ENCODE data around the gene CACNA1B. TPM values are rescaled to one million over a fixed set of nuclear protein-coding genes. Genes with fewer than 3 reads are reported as not detected.

Gene CACNA1B
- total and polyA plus RNA-seq, 2 of the 4 experiments (the other 2 are of a cell fraction), result 0.02 TPM; not detected in 1

DNA sequence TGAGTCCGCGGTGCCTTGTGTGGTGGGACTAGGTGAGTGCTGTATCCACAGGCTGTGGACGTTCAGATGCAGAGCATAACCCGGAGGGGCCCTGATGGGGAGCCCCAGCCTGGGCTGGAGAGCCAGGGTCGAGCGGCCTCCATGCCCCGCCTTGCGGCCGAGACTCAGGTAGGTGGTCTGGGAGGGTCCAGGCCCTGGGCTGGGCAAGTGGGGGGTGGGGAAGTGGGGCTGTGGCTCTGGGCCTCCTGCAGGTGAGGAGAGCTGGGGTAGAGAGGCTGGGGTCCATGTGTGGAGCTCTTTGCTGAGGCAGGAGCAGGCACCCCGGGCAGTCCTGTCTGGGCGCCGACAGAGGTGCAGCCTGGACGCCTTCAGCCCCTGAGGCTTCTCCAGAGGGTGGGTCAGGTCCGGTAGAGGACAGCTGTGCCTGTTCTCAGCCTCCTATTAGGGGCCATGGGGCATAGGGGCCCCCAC, 241.1 kb downstream of the CACNA1B start:
- Histone ChIP-seq H2AK5ac (ENCODE audit: low read depth, low read length) (no peak overlapping the region), H3K4me3 (ENCODE audit: insufficient read depth, low read depth, low read length) (no peak overlapping the region), H3K4me2 (ENCODE audit: low read depth, low read length) (no peak overlapping the region), H2AK9ac (replicated peaks; ENCODE audit: low read depth, low read length, poor library complexity) (no peak overlapping the region), H3K9me1 (ENCODE audit: insufficient read depth, low read length) (no peaks in the 10 kb centered on the region), H4K91ac (ENCODE audit: insufficient read depth, low read depth, low read length) (no peak overlapping the region), H3K14ac (replicated peaks; ENCODE audit: low read depth, low read length) (no peak overlapping the region), H3K9ac (ENCODE audit: low read depth, low read length) (no peak overlapping the region), H3K4me1 (ENCODE audit: control insufficient read depth, insufficient read depth, low read length) (no peaks in the 10 kb centered on the region), H4K20me1 (ENCODE audit: insufficient read depth, low read length) (no peaks in the 10 kb centered on the region), H3K4ac (ENCODE audit: low read depth, low read length) (no peak overlapping the region), H3K27me3 (ENCODE audit: control insufficient read depth, insufficient read depth, low read length) (no peaks in the 10 kb centered on the region), H3K23ac (ENCODE audit: low read depth, low read length) (no peak overlapping the region), H2BK20ac (ENCODE audit: low read depth, low read length) (no peak overlapping the region), H4K8ac (ENCODE audit: low read depth in 2 of 2, low read length in 2 of 2) (no peak overlapping the region), H3K56ac (ENCODE audit: extremely low read depth, insufficient read depth, low read length) (no peak overlapping the region), H3K79me1 (ENCODE audit: low read depth in 1 of 2, low read length in 2 of 2) (no peaks in the 10 kb centered on the region), H4K5ac (ENCODE audit: low read depth, low read length) (no peak overlapping the region), H3K36me3 (ENCODE audit: control insufficient read depth, insufficient read depth, low read length) (no peaks in the 10 kb centered on the region), H3K27ac (ENCODE audit: insufficient read depth, low read length) (no peak overlapping the region), H2BK15ac (ENCODE audit: low read depth, low read length) (no peak overlapping the region), H2BK5ac (ENCODE audit: low read depth, low read length, poor library complexity, severe bottlenecking) (no peak overlapping the region), H2BK120ac (ENCODE audit: low read depth, low read length) (no peak overlapping the region), H3K9me3 (ENCODE audit: control insufficient read depth, insufficient read depth, low read length) (peaks cover 74% of the 10 kb centered on the region), H3K18ac (ENCODE audit: low read depth, low read length) (no peak overlapping the region), H2AFZ (replicated peaks; ENCODE audit: low read length, poor library complexity) (no peak overlapping the region)
- intact Hi-C loops (cut with micrococcal nuclease), result no loop called here
- BruUV-seq (replicated peaks), result no TSS peak
- DNase-seq (no peak), ATAC-seq (ENCODE audit: low read depth) (no peak)
- dilution Hi-C loops (cut with HindIII; ENCODE audit: low sequenced_read_pairs, unreplicated experiment), result no loop called here
- in situ Hi-C loops (cut with MboI; ENCODE audit: low sequenced_read_pairs), result no loop called here
- ChIA-PET CTCF (no interaction called here), POLR2A (ENCODE audit: unreplicated experiment) (no interaction called here)
- TF ChIP-seq USF2 (IDR thresholded peaks at IDR 0.05; ENCODE audit: low read depth, low read length) (no peak), SMC3 (IDR thresholded peaks at IDR 0.05; ENCODE audit: low read depth, low read length) (no peak), BHLHE40 (IDR thresholded peaks at IDR 0.05; ENCODE audit: low read depth, low read length) (no peak), MAFK (IDR thresholded peaks at IDR 0.05; ENCODE audit: low read depth, low read length) (no peak), RAD21 (IDR thresholded peaks at IDR 0.05; ENCODE audit: low read length) (no peak), MXI1 (IDR thresholded peaks at IDR 0.05; ENCODE audit: borderline replicate concordance, low read depth, low read length) (no peak), NFE2L2 (IDR thresholded peaks at IDR 0.05; ENCODE audit: low read depth, low read length) (no peak), MAZ (IDR thresholded peaks at IDR 0.05; ENCODE audit: borderline replicate concordance, low read depth, low read length) (no peak), FOS (IDR thresholded peaks at IDR 0.05; ENCODE audit: low read depth, low read length) (no peak), CEBPB (IDR thresholded peaks at IDR 0.05; ENCODE audit: low read depth, low read length) (no peak), RFX5 (IDR thresholded peaks at IDR 0.05; ENCODE audit: low read depth, low read length) (no peak), CTCF (conservative IDR thresholded peaks at IDR 0.05; ENCODE audit: low read depth, low read length) (no peak), RCOR1 (IDR thresholded peaks at IDR 0.05; ENCODE audit: insufficient replicate concordance, low read length) (no peak)
- TF ChIP-seq, protein P1, sequence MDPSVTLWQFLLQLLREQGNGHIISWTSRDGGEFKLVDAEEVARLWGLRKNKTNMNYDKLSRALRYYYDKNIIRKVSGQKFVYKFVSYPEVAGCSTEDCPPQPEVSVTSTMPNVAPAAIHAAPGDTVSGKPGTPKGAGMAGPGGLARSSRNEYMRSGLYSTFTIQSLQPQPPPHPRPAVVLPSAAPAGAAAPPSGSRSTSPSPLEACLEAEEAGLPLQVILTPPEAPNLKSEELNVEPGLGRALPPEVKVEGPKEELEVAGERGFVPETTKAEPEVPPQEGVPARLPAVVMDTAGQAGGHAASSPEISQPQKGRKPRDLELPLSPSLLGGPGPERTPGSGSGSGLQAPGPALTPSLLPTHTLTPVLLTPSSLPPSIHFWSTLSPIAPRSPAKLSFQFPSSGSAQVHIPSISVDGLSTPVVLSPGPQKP (IDR thresholded peaks at IDR 0.05; ENCODE audit: borderline replicate concordance, low read depth, low read length), result no peak
- 73% methylated on average over 8 of the region's 14 CpGs; no CpG with 5 or more reads in 1 of the 2 experiments for WGBS, 2 experiments (ENCODE audit: extremely low coverage in 2 of 2, insufficient read length in 1 of 2)

Measured in IMR-90 (cell line).